Lower leg skin (tissue), 4 donors: ENCODE data around the gene ZNF830. TPM values are rescaled to one million over a fixed set of nuclear protein-coding genes. Genes with fewer than 3 reads are reported as not detected.

Source experiments
- DNase-seq, 2 donors: peaks; one replicate each; pipeline ENCODE4 v3.0.0-alpha.2; 2019; ENCODE audit warnings: low spot score in 2 of 2
- H3K4me3 ChIP-seq: fragments of 200-600 bp; sonication (generic); 2 replicates; pipeline ENCODE4 v1.5.1; 2017; ENCODE audit warnings: mild to moderate bottlenecking, low read depth; ENCODE audit not compliant: poor library complexity, severe bottlenecking
- CTCF ChIP-seq, 3 donors: fragments of 450-650 bp; IDR thresholded peaks; one replicate each; pipeline ENCODE4 v1.5.1; 2016; ENCODE audit warnings: antibody characterized with exemption in 3 of 3, mild to moderate bottlenecking in 3 of 3, moderate library complexity in 2 of 3
- POLR2A ChIP-seq, 2 donors: fragments of 450-650 bp; IDR thresholded peaks; one replicate each; pipeline ENCODE4 v1.6.1; 2016 to 2017; ENCODE audit warnings: antibody characterized with exemption in 2 of 2, mild to moderate bottlenecking in 1 of 2, moderate library complexity in 1 of 2
- WGBS, 2 donors: methylation state at CpG; one replicate each; pipeline ENCODE4 v1.1.5; 2018; 5-methylcytosine and 5-hydroxymethylcytosine counted together
- intact Hi-C: fragments of 100-400 bp; cut with DNase I; formaldehyde crosslinking; loops from one replicate; pipeline ENCODE4 v1.15.0; 2023; ENCODE audit warnings: low total_unique reads
- total RNA-seq, 4 donors: library from RNA; depleted of rRNA; stranded (reverse); fragments of >200 nt; gene quantifications; one replicate each; pipeline ENCODE4 v1.1.0, GENCODE V29; 2016

ZNF830 gene
- total RNA-seq: 10 to 100 TPM; 11.7 to 15.6 (median 13.3) TPM

- TF ChIP-seq CTCF (IDR thresholded peaks at IDR 0.05) (no peak), POLR2A (IDR thresholded peaks at IDR 0.05) (peak in 1 of 2 donors; percentile 3)
- WGBS, 2 donors: 1% methylated on average over 56 to 65 of the region's 65 CpGs
- intact Hi-C loops: no loop called here
These were observed at the start of gene ZNF830, which contains the start of gene CCT6B for GRCh38 chr17:34961093-34961911. TSS of gene ZNF830 (plus strand) at chr17:34961540. CDS start at chr17:34961567, 27 bp downstream. TSS of gene CCT6B (minus strand) at chr17:34961460. CDS start at chr17:34961393, 67 bp downstream.

GRCh38 chr17:34913001-34913400 lies 48.3 kb upstream of the ZNF830 start:
- DNase-seq: no peak
- intact Hi-C loops: no loop called here
- H3K4me3 ChIP-seq: no peak overlapping the region
- TF ChIP-seq CTCF (IDR thresholded peaks at IDR 0.05): no peak
- TF ChIP-seq POLR2A (IDR thresholded peaks at IDR 0.05): no peak
- 48 to 87% methylated on average over 1 of the region's 1 CpG for WGBS, 2 donors

More at GRCh38 chr17:34961093-34961911, at the start of gene ZNF830, which contains the start of gene CCT6B:
- peak within 1 kb of the TSS; percentile 93 for H3K4me3 ChIP-seq
- peak; percentile 93 to 98 for DNase-seq

- WGBS, 2 donors: 61% methylated on average over 2 of the region's 2 CpGs
- H3K4me3 ChIP-seq: no peak overlapping the region
- intact Hi-C loops: no loop called here
- DNase-seq: no peak
- no peak for TF ChIP-seq POLR2A (IDR thresholded peaks at IDR 0.05)
- no peak for TF ChIP-seq CTCF (IDR thresholded peaks at IDR 0.05)
These were observed 45.2 kb upstream of the ZNF830 start for GRCh38 chr17:34916120-34916519.

GRCh38 chr17:34917381-34917780 lies 44.0 kb upstream of the ZNF830 start:
- intact Hi-C loops: no loop called here
- WGBS, 2 donors: 64 to 88% methylated on average over 1 of the region's 1 CpG
- no peak overlapping the region for H3K4me3 ChIP-seq
- DNase-seq: no peak
- no peak for TF ChIP-seq CTCF (IDR thresholded peaks at IDR 0.05)
- TF ChIP-seq POLR2A (IDR thresholded peaks at IDR 0.05): no peak

GRCh38 chr17:34920676-34921075 lies 40.7 kb upstream of the ZNF830 start:
- no peak for TF ChIP-seq CTCF (IDR thresholded peaks at IDR 0.05)
- TF ChIP-seq POLR2A (IDR thresholded peaks at IDR 0.05): no peak
- no peak for DNase-seq
- intact Hi-C loops: no loop called here
- no peak overlapping the region for H3K4me3 ChIP-seq
- WGBS, 2 donors: 88 to 91% methylated on average over 4 of the region's 4 CpGs
